ENCODE measurements around the gene FAM76B. TPM values are rescaled to one million over a fixed set of nuclear protein-coding genes. Genes with fewer than 3 reads are reported as not detected.

The FAM76B gene
- polyA plus RNA-seq, 2 donors = 6.8 to 7.9 TPM

DNA sequence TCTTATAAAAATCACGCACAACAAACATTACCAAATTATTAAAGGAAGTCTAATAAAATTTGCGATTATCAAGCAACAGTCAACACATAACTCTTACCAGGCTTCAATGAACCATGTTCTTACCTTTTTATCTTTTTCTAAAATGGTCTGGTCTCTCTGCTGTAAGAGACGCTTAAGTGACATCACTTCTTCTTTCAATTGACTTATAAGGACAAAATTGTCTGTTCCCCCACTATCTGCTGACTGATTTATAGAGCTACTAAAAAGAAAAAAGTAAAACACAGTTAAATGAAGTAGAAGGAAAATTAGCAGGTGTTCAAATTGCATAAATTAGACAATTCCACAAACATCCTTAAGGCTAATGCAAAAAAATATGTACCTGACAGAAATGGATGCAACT, 10.9 kb downstream of the FAM76B start:
- Histone ChIP-seq H3K36me3 (ENCODE audit: control insufficient read depth in 2 of 2, insufficient read depth in 2 of 2, low read length in 1 of 2) (no peaks in the 10 kb centered on the region), H3K4me3 (ENCODE audit: low read depth in 1 of 2, low read length in 2 of 2) (no peak overlapping the region), H3K9me3 (ENCODE audit: control insufficient read depth in 2 of 2, insufficient read depth in 1 of 2, low read depth in 1 of 2, low read length in 1 of 2) (no peaks in the 10 kb centered on the region), H3K27ac (ENCODE audit: low read depth in 2 of 2, low read length in 1 of 2) (no peak overlapping the region), H3K4me1 (ENCODE audit: control insufficient read depth in 2 of 2, insufficient read depth in 2 of 2, low read length in 1 of 2) (no peaks in the 10 kb centered on the region), H3K27me3 (ENCODE audit: control insufficient read depth in 1 of 2, insufficient read depth in 2 of 2, low read length in 2 of 2) (no peaks in the 10 kb centered on the region)
- 93 to 95% methylated on average over 3 of the region's 3 CpGs for WGBS, 2 donors

DNA sequence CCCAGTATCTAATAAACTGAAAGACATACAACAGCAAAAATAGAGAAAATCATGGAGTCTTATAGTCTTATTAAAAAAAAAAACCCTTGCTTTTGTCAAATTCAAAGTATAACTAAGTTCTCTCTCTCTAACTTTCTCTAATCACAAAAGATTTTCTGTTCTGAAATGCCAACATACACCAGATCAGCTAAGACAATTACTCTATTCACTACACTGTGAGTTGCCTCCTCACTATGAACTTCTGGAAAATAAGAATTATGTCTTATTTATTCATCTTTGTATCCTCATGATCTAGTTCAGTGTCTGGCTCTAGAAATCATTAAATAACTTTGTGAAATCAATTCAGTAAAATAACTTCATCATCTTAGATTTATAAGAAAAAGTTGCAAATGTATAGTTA, 12.7 kb downstream of the FAM76B start:
- Histone ChIP-seq H3K4me1 (ENCODE audit: control insufficient read depth in 2 of 2, insufficient read depth in 2 of 2, low read length in 1 of 2) (no peaks in the 10 kb centered on the region), H3K27me3 (ENCODE audit: control insufficient read depth in 1 of 2, insufficient read depth in 2 of 2, low read length in 2 of 2) (no peaks in the 10 kb centered on the region), H3K36me3 (ENCODE audit: control insufficient read depth in 2 of 2, insufficient read depth in 2 of 2, low read length in 1 of 2) (no peaks in the 10 kb centered on the region), H3K9me3 (ENCODE audit: control insufficient read depth in 2 of 2, insufficient read depth in 1 of 2, low read depth in 1 of 2, low read length in 1 of 2) (no peaks in the 10 kb centered on the region), H3K27ac (ENCODE audit: low read depth in 2 of 2, low read length in 1 of 2) (no peak overlapping the region), H3K4me3 (ENCODE audit: low read depth in 1 of 2, low read length in 2 of 2) (no peak overlapping the region)

DNA sequence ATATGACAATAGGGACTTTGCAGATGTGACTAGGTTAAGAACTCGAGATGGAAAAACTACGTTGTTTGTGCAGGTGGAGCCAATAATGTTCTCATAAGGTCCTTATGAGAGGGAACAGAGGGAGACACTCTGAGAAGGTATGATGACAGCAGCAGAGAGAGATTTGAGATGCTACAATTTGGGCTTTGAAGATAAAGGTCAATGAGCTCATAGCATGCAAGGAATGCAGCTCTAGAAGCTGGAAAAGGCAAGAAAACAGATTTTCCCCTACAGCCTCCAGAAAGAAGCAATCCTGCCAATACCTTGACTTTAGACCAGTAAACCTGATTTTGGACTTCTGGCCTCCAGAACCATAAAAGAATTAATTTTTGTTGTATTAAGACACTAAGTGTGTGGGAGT, 21.1 kb downstream of the FAM76B start:
- H3K4me1 ChIP-seq (ENCODE audit: control insufficient read depth in 2 of 2, insufficient read depth in 2 of 2, low read length in 1 of 2) = no peaks in the 10 kb centered on the region
- H3K4me3 ChIP-seq (ENCODE audit: low read depth in 1 of 2, low read length in 2 of 2) = no peak overlapping the region
- H3K27me3 ChIP-seq (ENCODE audit: control insufficient read depth in 1 of 2, insufficient read depth in 2 of 2, low read length in 2 of 2) = no peaks in the 10 kb centered on the region
- H3K36me3 ChIP-seq (ENCODE audit: control insufficient read depth in 2 of 2, insufficient read depth in 2 of 2, low read length in 1 of 2) = no peaks in the 10 kb centered on the region
- WGBS, 2 donors = 73 to 80% methylated on average over 2 of the region's 2 CpGs
- H3K27ac ChIP-seq (ENCODE audit: low read depth in 2 of 2, low read length in 1 of 2) = no peak overlapping the region
- no peaks in the 10 kb centered on the region for H3K9me3 ChIP-seq (ENCODE audit: control insufficient read depth in 2 of 2, insufficient read depth in 1 of 2, low read depth in 1 of 2, low read length in 1 of 2)

DNA sequence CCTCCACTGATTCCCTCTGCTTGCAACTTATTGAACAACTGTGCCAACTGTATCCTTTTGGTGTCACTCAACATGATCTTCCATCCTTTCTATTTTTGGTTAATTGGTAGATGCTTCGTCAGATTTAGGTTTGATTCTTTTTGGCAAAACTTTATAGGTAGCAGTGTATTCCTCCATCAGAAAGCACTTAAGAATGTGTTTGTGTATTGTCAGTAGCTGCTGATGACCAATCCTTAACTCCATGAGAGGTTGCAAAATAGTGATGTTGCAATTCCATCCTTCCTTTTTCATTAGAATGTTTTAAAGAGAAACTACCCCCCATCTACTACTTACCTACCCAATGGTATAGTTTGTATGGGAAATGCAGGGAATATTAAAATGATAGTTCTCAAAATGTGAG, 22.1 kb downstream of the FAM76B start:
- WGBS, 2 donors = 73 to 81% methylated on average over 1 of the region's 1 CpG

DNA sequence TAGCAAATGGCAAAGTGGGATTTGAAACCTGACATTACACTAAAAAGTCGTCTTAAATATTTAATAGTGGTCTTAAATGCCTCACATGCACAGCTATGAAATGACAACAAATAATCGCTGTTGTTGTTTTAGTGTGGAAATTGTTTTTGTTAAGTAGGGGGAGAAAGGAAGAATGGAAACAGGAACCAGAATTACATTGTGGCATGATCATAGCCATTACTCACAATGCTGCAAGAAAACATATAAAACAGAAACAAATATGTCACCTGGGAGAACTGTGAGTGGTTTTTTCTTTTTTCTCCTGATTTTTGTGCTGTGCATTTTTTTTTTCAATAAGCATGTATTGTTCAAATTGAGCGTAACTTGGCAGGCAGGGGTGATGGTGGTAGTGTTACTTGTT, 22.9 kb downstream of the FAM76B start:
- Histone ChIP-seq H3K27ac (ENCODE audit: low read depth in 2 of 2, low read length in 1 of 2) (no peak overlapping the region), H3K9me3 (ENCODE audit: control insufficient read depth in 2 of 2, insufficient read depth in 1 of 2, low read depth in 1 of 2, low read length in 1 of 2) (no peaks in the 10 kb centered on the region), H3K4me3 (ENCODE audit: low read depth in 1 of 2, low read length in 2 of 2) (no peak overlapping the region), H3K36me3 (ENCODE audit: control insufficient read depth in 2 of 2, insufficient read depth in 2 of 2, low read length in 1 of 2) (no peaks in the 10 kb centered on the region), H3K27me3 (ENCODE audit: control insufficient read depth in 1 of 2, insufficient read depth in 2 of 2, low read length in 2 of 2) (no peaks in the 10 kb centered on the region), H3K4me1 (ENCODE audit: control insufficient read depth in 2 of 2, insufficient read depth in 2 of 2, low read length in 1 of 2) (no peaks in the 10 kb centered on the region)
- 86 to 88% methylated on average over 3 of the region's 3 CpGs for WGBS, 2 donors

More for the DNA sequence above, 22.1 kb downstream of the FAM76B start:
- H3K4me3 ChIP-seq (ENCODE audit: low read depth in 1 of 2, low read length in 2 of 2) = no peak overlapping the region
- H3K36me3 ChIP-seq (ENCODE audit: control insufficient read depth in 2 of 2, insufficient read depth in 2 of 2, low read length in 1 of 2) = no peaks in the 10 kb centered on the region
- H3K27me3 ChIP-seq (ENCODE audit: control insufficient read depth in 1 of 2, insufficient read depth in 2 of 2, low read length in 2 of 2) = no peaks in the 10 kb centered on the region
- H3K9me3 ChIP-seq (ENCODE audit: control insufficient read depth in 2 of 2, insufficient read depth in 1 of 2, low read depth in 1 of 2, low read length in 1 of 2) = no peaks in the 10 kb centered on the region
- H3K27ac ChIP-seq (ENCODE audit: low read depth in 2 of 2, low read length in 1 of 2) = no peak overlapping the region
- H3K4me1 ChIP-seq (ENCODE audit: control insufficient read depth in 2 of 2, insufficient read depth in 2 of 2, low read length in 1 of 2) = no peaks in the 10 kb centered on the region

DNA sequence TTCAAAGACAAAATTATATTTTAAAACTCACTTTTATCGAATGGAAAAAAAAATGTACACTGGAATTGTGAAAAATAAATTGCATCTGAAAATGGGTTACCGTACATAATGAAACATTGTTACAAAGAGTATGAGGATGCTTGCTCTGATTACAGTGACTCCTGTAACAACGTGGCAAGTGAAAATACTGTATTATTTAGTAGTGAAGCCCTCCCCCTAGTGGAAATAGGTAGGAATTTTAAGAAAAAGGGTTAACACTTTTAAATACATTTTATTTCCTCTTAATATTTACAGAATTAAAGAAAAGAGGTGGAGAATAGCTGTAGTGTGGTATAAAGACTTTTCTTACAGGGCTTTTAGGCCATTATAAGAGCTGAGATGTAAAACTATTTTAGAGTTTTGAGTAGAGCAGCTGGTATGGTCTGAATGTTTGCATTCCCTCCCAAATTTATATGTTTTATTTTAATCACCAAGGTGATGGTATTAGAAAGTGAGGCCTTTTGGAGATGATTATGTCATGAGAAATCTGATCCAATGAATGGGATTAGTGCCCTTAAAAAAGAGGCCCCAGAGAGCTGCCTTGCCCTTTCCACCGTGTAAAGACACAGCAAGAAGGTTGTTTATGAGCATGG, 25.2 kb downstream of the FAM76B start:
- H3K27me3 ChIP-seq (ENCODE audit: control insufficient read depth in 1 of 2, insufficient read depth in 2 of 2, low read length in 2 of 2) = no peaks in the 10 kb centered on the region
- no peaks in the 10 kb centered on the region for H3K36me3 ChIP-seq (ENCODE audit: control insufficient read depth in 2 of 2, insufficient read depth in 2 of 2, low read length in 1 of 2)
- no peak overlapping the region for H3K27ac ChIP-seq (ENCODE audit: low read depth in 2 of 2, low read length in 1 of 2)
- WGBS, 2 donors = 15 to 17% methylated on average over 4 of the region's 4 CpGs
- H3K9me3 ChIP-seq (ENCODE audit: control insufficient read depth in 2 of 2, insufficient read depth in 1 of 2, low read depth in 1 of 2, low read length in 1 of 2) = no peaks in the 10 kb centered on the region
- H3K4me1 ChIP-seq (ENCODE audit: control insufficient read depth in 2 of 2, insufficient read depth in 2 of 2, low read length in 1 of 2) = no peaks in the 10 kb centered on the region
- H3K4me3 ChIP-seq (ENCODE audit: low read depth in 1 of 2, low read length in 2 of 2) = no peak overlapping the region

DNA sequence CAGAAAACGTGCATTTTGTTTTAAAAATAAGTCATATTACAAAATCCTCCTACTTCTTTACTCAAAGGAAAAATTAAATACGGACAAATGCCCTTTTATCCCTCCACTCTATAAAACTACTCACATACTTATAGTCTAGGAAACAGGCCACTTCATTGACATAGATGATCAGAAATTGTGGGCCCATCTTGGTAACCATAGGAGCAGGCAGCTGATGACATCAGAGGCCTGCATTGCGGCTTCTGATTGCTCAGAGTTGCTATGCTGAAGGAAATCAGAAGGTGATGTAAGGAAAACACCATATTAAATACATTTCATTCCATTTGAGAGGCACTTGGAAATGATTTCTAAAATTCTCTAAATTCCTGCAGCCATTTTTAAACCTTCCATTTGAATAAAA, 27.0 kb downstream of the FAM76B start:
- H3K27me3 ChIP-seq (ENCODE audit: control insufficient read depth in 1 of 2, insufficient read depth in 2 of 2, low read length in 2 of 2) = no peaks in the 10 kb centered on the region
- WGBS, 2 donors = 89 to 94% methylated on average over 3 of the region's 3 CpGs

DNA sequence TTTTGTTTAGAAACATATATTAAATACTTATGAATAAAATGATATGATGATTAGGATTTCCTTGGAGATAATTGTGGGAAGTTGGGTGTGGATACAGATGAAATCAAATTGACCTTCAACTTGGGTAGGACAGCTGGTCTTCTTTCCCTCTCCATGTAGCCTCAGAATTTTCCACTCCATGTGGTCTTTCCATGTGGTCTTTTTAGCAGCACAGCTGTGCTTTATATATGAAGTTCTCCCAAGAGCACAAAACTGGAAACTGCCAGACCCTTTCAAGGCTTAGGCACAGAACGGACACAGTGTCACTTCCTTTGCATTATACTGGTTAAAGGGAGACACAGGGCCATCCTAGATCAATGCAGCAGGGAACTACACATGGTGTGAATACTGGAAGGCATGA, 28.6 kb downstream of the FAM76B start:
- Histone ChIP-seq H3K36me3 (ENCODE audit: control insufficient read depth in 2 of 2, insufficient read depth in 2 of 2, low read length in 1 of 2) (no peaks in the 10 kb centered on the region), H3K9me3 (ENCODE audit: control insufficient read depth in 2 of 2, insufficient read depth in 1 of 2, low read depth in 1 of 2, low read length in 1 of 2) (no peaks in the 10 kb centered on the region), H3K27ac (ENCODE audit: low read depth in 2 of 2, low read length in 1 of 2) (no peak overlapping the region), H3K27me3 (ENCODE audit: control insufficient read depth in 1 of 2, insufficient read depth in 2 of 2, low read length in 2 of 2) (no peaks in the 10 kb centered on the region), H3K4me3 (ENCODE audit: low read depth in 1 of 2, low read length in 2 of 2) (no peak overlapping the region), H3K4me1 (ENCODE audit: control insufficient read depth in 2 of 2, insufficient read depth in 2 of 2, low read length in 1 of 2) (no peaks in the 10 kb centered on the region)
- WGBS, 2 donors = 81 to 84% methylated on average over 1 of the region's 1 CpG

More for the DNA sequence above, 27.0 kb downstream of the FAM76B start:
- no peak overlapping the region for H3K4me3 ChIP-seq (ENCODE audit: low read depth in 1 of 2, low read length in 2 of 2)
- H3K9me3 ChIP-seq (ENCODE audit: control insufficient read depth in 2 of 2, insufficient read depth in 1 of 2, low read depth in 1 of 2, low read length in 1 of 2) = no peaks in the 10 kb centered on the region
- H3K4me1 ChIP-seq (ENCODE audit: control insufficient read depth in 2 of 2, insufficient read depth in 2 of 2, low read length in 1 of 2) = no peaks in the 10 kb centered on the region
- no peak overlapping the region for H3K27ac ChIP-seq (ENCODE audit: low read depth in 2 of 2, low read length in 1 of 2)
- H3K36me3 ChIP-seq (ENCODE audit: control insufficient read depth in 2 of 2, insufficient read depth in 2 of 2, low read length in 1 of 2) = no peaks in the 10 kb centered on the region

DNA sequence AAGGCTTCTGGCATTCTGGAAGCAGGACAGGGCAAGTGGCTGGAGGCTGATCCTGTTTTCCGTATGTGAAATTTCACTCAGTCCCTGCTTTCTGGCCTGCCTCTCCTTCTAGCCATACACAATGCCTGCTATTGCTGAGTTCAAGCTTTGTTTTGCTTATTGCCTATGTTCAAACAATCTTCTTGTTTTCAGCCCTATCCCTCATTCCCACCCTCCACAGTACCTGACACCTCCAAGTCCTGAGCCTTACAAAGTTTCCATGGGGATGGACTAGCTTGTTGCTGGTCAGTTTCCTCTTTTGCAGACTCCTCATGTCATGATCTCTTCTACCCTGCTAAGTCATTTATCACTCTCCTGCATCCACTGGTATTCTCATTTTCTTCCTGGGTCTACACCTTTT, 38.1 kb downstream of the FAM76B start:
- WGBS, 2 donors = 88 to 93% methylated on average over 1 of the region's 1 CpG
- H3K4me3 ChIP-seq (ENCODE audit: low read depth in 1 of 2, low read length in 2 of 2) = no peak overlapping the region

DNA sequence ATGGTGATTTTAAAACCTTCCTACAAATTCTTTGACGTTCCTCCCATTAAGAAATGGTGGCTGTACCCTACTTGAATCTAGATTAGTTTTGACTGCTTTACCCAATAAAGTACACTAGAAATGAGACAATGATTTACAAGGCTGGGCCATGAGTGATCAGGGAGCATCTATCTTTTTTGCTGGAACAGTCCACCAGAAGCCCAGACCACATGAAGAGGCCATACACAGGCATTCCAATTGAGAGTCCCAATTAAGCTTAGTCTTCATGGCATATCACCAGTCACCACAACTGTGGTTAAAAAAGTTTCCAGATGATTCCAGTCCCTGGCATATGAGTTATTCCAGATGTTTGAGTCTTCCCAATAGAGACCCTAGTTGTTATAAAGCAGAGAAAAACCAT, 39.5 kb downstream of the FAM76B start:
- H3K36me3 ChIP-seq (ENCODE audit: control insufficient read depth in 2 of 2, insufficient read depth in 2 of 2, low read length in 1 of 2) = no peaks in the 10 kb centered on the region
- no peaks in the 10 kb centered on the region for H3K27me3 ChIP-seq (ENCODE audit: control insufficient read depth in 1 of 2, insufficient read depth in 2 of 2, low read length in 2 of 2)
- no peak overlapping the region for H3K4me3 ChIP-seq (ENCODE audit: low read depth in 1 of 2, low read length in 2 of 2)
- WGBS, 2 donors = 70 to 94% methylated on average over 1 of the region's 1 CpG
- no peak overlapping the region for H3K27ac ChIP-seq (ENCODE audit: low read depth in 2 of 2, low read length in 1 of 2)
- no peaks in the 10 kb centered on the region for H3K4me1 ChIP-seq (ENCODE audit: control insufficient read depth in 2 of 2, insufficient read depth in 2 of 2, low read length in 1 of 2)
- H3K9me3 ChIP-seq (ENCODE audit: control insufficient read depth in 2 of 2, insufficient read depth in 1 of 2, low read depth in 1 of 2, low read length in 1 of 2) = no peaks in the 10 kb centered on the region

More for the DNA sequence above, 38.1 kb downstream of the FAM76B start:
- no peaks in the 10 kb centered on the region for H3K4me1 ChIP-seq (ENCODE audit: control insufficient read depth in 2 of 2, insufficient read depth in 2 of 2, low read length in 1 of 2)
- no peaks in the 10 kb centered on the region for H3K9me3 ChIP-seq (ENCODE audit: control insufficient read depth in 2 of 2, insufficient read depth in 1 of 2, low read depth in 1 of 2, low read length in 1 of 2)
- no peaks in the 10 kb centered on the region for H3K27me3 ChIP-seq (ENCODE audit: control insufficient read depth in 1 of 2, insufficient read depth in 2 of 2, low read length in 2 of 2)
- H3K36me3 ChIP-seq (ENCODE audit: control insufficient read depth in 2 of 2, insufficient read depth in 2 of 2, low read length in 1 of 2) = no peaks in the 10 kb centered on the region
- no peak overlapping the region for H3K27ac ChIP-seq (ENCODE audit: low read depth in 2 of 2, low read length in 1 of 2)
